Trophoblast cell (in vitro differentiated cells and primary cell): ENCODE results near the gene LRRC17.
"Not testable (repeated sequence)": the region's sequence is repeated elsewhere in the genome, so short reads cannot be mapped to it uniquely, and the experiment has no call there.

Source experiments
- DNase-seq, 2 donors: peaks; one replicate each; pipeline ENCODE4 v3.0.0-alpha.2; 2016
- H2AFZ ChIP-seq: 2 replicates; pipeline ENCODE4 v1.6.1; 2013; ENCODE audit warnings: low read length, moderate library complexity, mild to moderate bottlenecking; ENCODE audit not compliant: insufficient read depth, poor library complexity
- H2AK5ac ChIP-seq: 2 replicates; pipeline ENCODE4 v1.6.1; 2013; ENCODE audit warnings: mild to moderate bottlenecking, low read length
- H2BK120ac ChIP-seq: 2 replicates; pipeline ENCODE4 v1.6.1; 2013; ENCODE audit warnings: low read length, mild to moderate bottlenecking, moderate library complexity; ENCODE audit not compliant: insufficient read depth, poor library complexity
- H2BK12ac ChIP-seq: 2 replicates; pipeline ENCODE4 v1.6.1; 2013; ENCODE audit warnings: mild to moderate bottlenecking, low read length, moderate library complexity
- H2BK5ac ChIP-seq: 2 replicates; pipeline ENCODE4 v1.6.1; 2013; ENCODE audit warnings: low read length, low read depth, moderate library complexity, mild to moderate bottlenecking; ENCODE audit not compliant: poor library complexity
- H3K14ac ChIP-seq: 2 replicates; pipeline ENCODE4 v1.6.1; 2013; ENCODE audit warnings: mild to moderate bottlenecking, low read length
- H3K18ac ChIP-seq: 2 replicates; pipeline ENCODE4 v1.6.1; 2013; ENCODE audit warnings: mild to moderate bottlenecking, low read length
- H3K23ac ChIP-seq: 2 replicates; pipeline ENCODE4 v1.6.1; 2013; ENCODE audit warnings: low read length
- H3K27ac ChIP-seq: 2 replicates; pipeline ENCODE4 v1.5.1; 2013; ENCODE audit warnings: low read depth, mild to moderate bottlenecking, inconsistent platforms, low read length, moderate library complexity
- H3K27me3 ChIP-seq: 2 replicates; pipeline ENCODE4 v1.6.1; 2013; ENCODE audit warnings: inconsistent platforms, mild to moderate bottlenecking, low read length, moderate library complexity; ENCODE audit not compliant: insufficient read depth
- H3K36me3 ChIP-seq, 2 experiments: 1 replicate in 1 of 2; 2 replicates in 1 of 2; pipeline ENCODE4 v1.6.1; 2013; ENCODE audit warnings: low read length in 2 of 2, mild to moderate bottlenecking in 2 of 2, moderate library complexity in 1 of 2; ENCODE audit not compliant: insufficient read depth in 2 of 2, control insufficient read depth in 1 of 2
- H3K4ac ChIP-seq: 2 replicates; pipeline ENCODE4 v1.6.1; 2013; ENCODE audit warnings: low read depth, mild to moderate bottlenecking, low read length, moderate library complexity
- H3K4me1 ChIP-seq, 2 experiments: 1 replicate in 1 of 2; 2 replicates in 1 of 2; pipeline ENCODE4 v1.6.1; 2013; ENCODE audit warnings: low read length in 2 of 2, mild to moderate bottlenecking in 2 of 2, moderate library complexity in 1 of 2; ENCODE audit not compliant: insufficient read depth in 2 of 2, control insufficient read depth in 1 of 2
- H3K4me2 ChIP-seq: 2 replicates; pipeline ENCODE4 v1.6.1; 2013; ENCODE audit warnings: inconsistent platforms, mild to moderate bottlenecking, low read length, moderate library complexity
- H3K4me3 ChIP-seq: 2 replicates; pipeline ENCODE4 v1.5.1; 2013; ENCODE audit warnings: mild to moderate bottlenecking, low read depth, low read length, inconsistent platforms
- H3K79me1 ChIP-seq: one replicate; pipeline ENCODE4 v1.6.1; 2013; ENCODE audit warnings: low read length
- H3K79me2 ChIP-seq: 2 replicates; pipeline ENCODE4 v1.6.1; 2013; ENCODE audit warnings: low read length, mild to moderate bottlenecking; ENCODE audit not compliant: control insufficient read depth, insufficient read depth, poor library complexity
- H3K9ac ChIP-seq: 2 replicates; pipeline ENCODE4 v1.6.1; 2013; ENCODE audit warnings: mild to moderate bottlenecking, low read length
- H3K9me3 ChIP-seq: 2 replicates; pipeline ENCODE4 v1.6.1; 2013; ENCODE audit warnings: low read depth, mild to moderate bottlenecking, control low read depth, inconsistent platforms, low read length; ENCODE audit not compliant: insufficient read depth
- H4K12ac ChIP-seq: 2 replicates; pipeline ENCODE4 v1.6.1; 2013; ENCODE audit warnings: low read depth, mild to moderate bottlenecking, low read length, moderate library complexity
- H4K8ac ChIP-seq: 2 replicates; pipeline ENCODE4 v1.6.1; 2013; ENCODE audit warnings: low read depth, mild to moderate bottlenecking, low read length, moderate library complexity
- H4K91ac ChIP-seq: one replicate; pipeline ENCODE4 v1.6.1; 2013; ENCODE audit warnings: low read depth, mild to moderate bottlenecking, low read length, moderate library complexity
- WGBS: extraction: QIAGEN DNeasy Blood & Tissue Kit; methylation state at CpG from one replicate; pipeline ENCODE4 v1.1.7; 2013; ENCODE audit warnings: missing lambda C conversion rate; ENCODE audit not compliant: insufficient read length, insufficient coverage; ENCODE audit errors: extremely low coverage; 5-methylcytosine and 5-hydroxymethylcytosine counted together

Gene LRRC17

GRCh38 chr7:102954359-102954758 is 41.6 kb downstream of the LRRC17 start:
- not testable (repeated sequence) for H3K27me3 ChIP-seq, H3K4me1 ChIP-seq, H2BK12ac ChIP-seq, H2BK120ac ChIP-seq, H3K23ac ChIP-seq, H2BK5ac ChIP-seq, H2AFZ ChIP-seq, H3K27ac ChIP-seq, H2AK5ac ChIP-seq, H3K4me2 ChIP-seq, H3K14ac ChIP-seq, H3K36me3 ChIP-seq, H3K9ac ChIP-seq, H3K4ac ChIP-seq, H4K91ac ChIP-seq, H3K79me2 ChIP-seq, H4K8ac ChIP-seq, DNase-seq, H3K9me3 ChIP-seq, H3K79me1 ChIP-seq, H4K12ac ChIP-seq, H3K18ac ChIP-seq, H3K4me3 ChIP-seq
- no CpG with 5 or more reads among the region's 4 CpGs for WGBS

- not testable (repeated sequence) for H2BK5ac ChIP-seq, H3K18ac ChIP-seq, H3K27me3 ChIP-seq, H2AFZ ChIP-seq, H4K91ac ChIP-seq, H3K36me3 ChIP-seq, H2BK120ac ChIP-seq, H2BK12ac ChIP-seq, H3K4me1 ChIP-seq, H3K9ac ChIP-seq, H3K4me2 ChIP-seq, DNase-seq, H3K27ac ChIP-seq, H3K14ac ChIP-seq, H3K23ac ChIP-seq, H3K9me3 ChIP-seq, H3K79me1 ChIP-seq, H3K4ac ChIP-seq, H4K8ac ChIP-seq, H2AK5ac ChIP-seq, H3K79me2 ChIP-seq, H3K4me3 ChIP-seq, H4K12ac ChIP-seq
- WGBS: no CpG with 5 or more reads among the region's 3 CpGs
Measured at GRCh38 chr7:102958004-102958403, 45.2 kb downstream of the LRRC17 start.

GRCh38 chr7:102961993-102962392 is 49.2 kb downstream of the LRRC17 start:
- not testable (repeated sequence) for H3K14ac ChIP-seq, H2BK12ac ChIP-seq, H3K4me1 ChIP-seq, H3K36me3 ChIP-seq, H4K91ac ChIP-seq, H3K23ac ChIP-seq, H3K4me2 ChIP-seq, H3K9ac ChIP-seq, H4K12ac ChIP-seq, H3K18ac ChIP-seq, H3K79me2 ChIP-seq, H3K79me1 ChIP-seq, H2BK5ac ChIP-seq, H3K27me3 ChIP-seq, H2AFZ ChIP-seq, H4K8ac ChIP-seq, H3K27ac ChIP-seq, H3K9me3 ChIP-seq, H2BK120ac ChIP-seq, H3K4ac ChIP-seq, H2AK5ac ChIP-seq, H3K4me3 ChIP-seq, DNase-seq
- no CpG with 5 or more reads among the region's 2 CpGs for WGBS

GRCh38 chr7:102966465-102966864 is 53.7 kb downstream of the LRRC17 start:
- Histone ChIP-seq H3K4me2 (no peak overlapping the region), H3K79me2 (no peaks in the 10 kb centered on the region), H2BK5ac (no peak overlapping the region), H3K9ac (no peak overlapping the region), H2BK12ac (no peak overlapping the region), H3K27ac (no peak overlapping the region), H3K4ac (no peak overlapping the region), H3K18ac (no peak overlapping the region), H3K36me3 (no peaks in the 10 kb centered on the region), H3K79me1 (no peaks in the 10 kb centered on the region), H3K23ac (no peak overlapping the region), H2BK120ac (no peak overlapping the region), H3K27me3 (no peaks in the 10 kb centered on the region), H4K12ac (no peak overlapping the region), H4K91ac (no peak overlapping the region), H3K4me3 (no peak overlapping the region), H2AK5ac (no peak overlapping the region), H3K14ac (no peak overlapping the region), H3K4me1 (no peaks in the 10 kb centered on the region), H2AFZ (no peak overlapping the region), H3K9me3 (no peaks in the 10 kb centered on the region), H4K8ac (no peak overlapping the region)
- WGBS: no CpG with 5 or more reads among the region's 2 CpGs
- DNase-seq: no peak

GRCh38 chr7:102967798-102968197 is 55.0 kb downstream of the LRRC17 start:
- Histone ChIP-seq H2AFZ (no peak overlapping the region), H3K27me3 (no peaks in the 10 kb centered on the region), H3K36me3 (no peaks in the 10 kb centered on the region), H4K91ac (no peak overlapping the region), H3K27ac (no peak overlapping the region), H4K8ac (no peak overlapping the region), H3K9me3 (no peaks in the 10 kb centered on the region), H3K9ac (no peak overlapping the region), H3K79me1 (no peaks in the 10 kb centered on the region), H3K14ac (no peak overlapping the region), H2BK5ac (no peak overlapping the region), H3K23ac (no peak overlapping the region), H2AK5ac (no peak overlapping the region), H4K12ac (no peak overlapping the region), H3K4me2 (no peak overlapping the region), H3K79me2 (no peaks in the 10 kb centered on the region), H3K4ac (no peak overlapping the region), H3K4me1 (no peaks in the 10 kb centered on the region), H3K4me3 (no peak overlapping the region), H3K18ac (no peak overlapping the region), H2BK120ac (no peak overlapping the region), H2BK12ac (no peak overlapping the region)
- no peak for DNase-seq
